Subcutaneous abdominal adipose tissue (tissue), 5 donors: ENCODE results near the gene CRY2.

ENCODE experiments used
- H3K27ac ChIP-seq: one replicate; pipeline ENCODE4 v1.7.0; 2013; ENCODE audit warnings: low read depth, mild to moderate bottlenecking, inconsistent platforms, low read length, moderate library complexity
- H3K27me3 ChIP-seq, 5 donors: one replicate each; pipeline ENCODE4 v1.7.0; 2013; ENCODE audit warnings: low read length in 5 of 5, inconsistent platforms in 1 of 5; ENCODE audit not compliant: control insufficient read depth in 5 of 5, insufficient read depth in 4 of 5
- H3K36me3 ChIP-seq, 5 donors: one replicate each; pipeline ENCODE4 v1.7.0; 2013; ENCODE audit warnings: low read length in 5 of 5; ENCODE audit not compliant: control insufficient read depth in 5 of 5, insufficient read depth in 5 of 5
- H3K4me1 ChIP-seq, 5 donors: one replicate each; pipeline ENCODE4 v1.7.0; 2013; ENCODE audit warnings: low read length in 5 of 5, mild to moderate bottlenecking in 3 of 5, moderate library complexity in 1 of 5; ENCODE audit not compliant: control insufficient read depth in 5 of 5, insufficient read depth in 5 of 5
- H3K4me3 ChIP-seq, 5 donors: one replicate each; pipeline ENCODE4 v1.7.0; 2013; ENCODE audit warnings: low read length in 5 of 5, low read depth in 1 of 5
- H3K9ac ChIP-seq, 5 donors: one replicate each; pipeline ENCODE4 v1.7.0; 2013; ENCODE audit warnings: low read length in 5 of 5, mild to moderate bottlenecking in 4 of 5, moderate library complexity in 3 of 5
- H3K9me3 ChIP-seq, 5 donors: one replicate each; pipeline ENCODE4 v1.7.0; 2013; ENCODE audit warnings: low read length in 5 of 5; ENCODE audit not compliant: control insufficient read depth in 5 of 5
- donor health status: healthy.
- donor health status: healthy.
- donor health status: healthy.
- donor health status: healthy.
- donor health status: healthy.

CRY2 gene

GRCh38 chr11:45885274-45885920 lies 38.1 kb downstream of the CRY2 start, which contains the start of gene MAPK8IP1:
TSS of gene MAPK8IP1 (plus strand) at chr11:45885651. CDS start at chr11:45885821, 170 bp downstream.
- H3K36me3 ChIP-seq: peaks cover 0 to 32% (median 31%) of the 10 kb centered on the region in 5 donors
- H3K9me3 ChIP-seq: no peaks in the 10 kb centered on the region
- no peak within 1 kb of the TSS for H3K27ac ChIP-seq
- H3K4me1 ChIP-seq: peaks cover 0 to 13% (median 10%) of the 10 kb centered on the region in 5 donors
- H3K9ac ChIP-seq: no peak within 1 kb of the TSS
- no peaks in the 10 kb centered on the region for H3K27me3 ChIP-seq
- peak within 1 kb of the TSS; percentile 42 to 62 (median 54) for H3K4me3 ChIP-seq

DNA sequence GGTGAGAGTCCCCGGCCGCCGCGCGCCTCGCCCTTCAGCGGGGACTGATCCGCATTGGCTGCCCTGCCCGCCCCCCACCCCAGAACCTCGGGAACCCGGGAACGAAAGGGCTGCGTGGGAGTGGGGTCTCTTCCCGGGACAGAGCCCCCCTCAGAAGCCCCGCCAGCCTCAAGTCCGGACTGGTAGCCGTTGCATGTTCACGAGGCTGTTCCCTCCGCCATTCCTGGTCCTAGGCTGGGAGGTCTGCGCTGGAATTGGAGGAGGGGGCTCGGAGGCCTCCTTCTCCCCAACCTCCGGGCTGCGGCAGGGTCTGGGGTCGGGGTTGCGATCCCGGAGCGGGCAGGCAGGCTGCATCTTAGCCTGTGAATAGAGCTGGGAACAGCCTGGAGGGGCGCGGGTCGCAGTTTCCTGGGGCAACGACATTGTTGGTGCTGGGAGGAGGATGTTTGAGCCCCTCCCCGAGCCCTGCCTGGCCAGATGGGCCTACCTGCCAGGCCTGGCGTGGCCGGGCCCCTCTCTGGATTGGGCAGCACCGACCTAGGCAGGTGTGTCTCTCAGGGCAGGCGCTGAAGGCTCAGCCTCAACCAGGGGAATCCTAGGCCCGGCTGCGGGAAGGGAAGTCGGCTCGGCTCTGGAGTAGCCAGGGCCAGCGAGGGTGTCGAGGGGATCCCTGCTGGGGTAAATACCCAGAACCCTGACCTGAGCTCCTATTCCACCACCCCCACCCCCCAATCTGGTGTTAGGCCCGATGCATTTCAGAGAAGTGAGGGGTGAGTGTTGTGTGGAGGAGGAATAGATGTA lies 38.8 kb downstream of the CRY2 start:
- peaks cover 0 to 11% (median 10%) of the 10 kb centered on the region in 5 donors for H3K4me1 ChIP-seq
- H3K9me3 ChIP-seq: no peaks in the 10 kb centered on the region
- peaks cover 0 to 25% (median 24%) of the 10 kb centered on the region in 5 donors for H3K36me3 ChIP-seq
- no peak overlapping the region for H3K27ac ChIP-seq
- peak overlapping the region in 4 of 5 donors; percentile 11 to 62 (median 45) for H3K4me3 ChIP-seq
- no peak overlapping the region for H3K9ac ChIP-seq
- no peaks in the 10 kb centered on the region for H3K27me3 ChIP-seq

- Histone ChIP-seq H3K27me3 (no peaks in the 10 kb centered on the region), H3K9me3 (no peaks in the 10 kb centered on the region), H3K36me3 (peaks cover 0 to 16% (median 16%) of the 10 kb centered on the region in 5 donors), H3K9ac (no peak overlapping the region), H3K27ac (no peak overlapping the region), H3K4me1 (peaks cover 0 to 11% (median 10%) of the 10 kb centered on the region in 5 donors), H3K4me3 (no peak overlapping the region)
Observed at GRCh38 chr11:45886816-45887520, 39.7 kb downstream of the CRY2 start.

DNA sequence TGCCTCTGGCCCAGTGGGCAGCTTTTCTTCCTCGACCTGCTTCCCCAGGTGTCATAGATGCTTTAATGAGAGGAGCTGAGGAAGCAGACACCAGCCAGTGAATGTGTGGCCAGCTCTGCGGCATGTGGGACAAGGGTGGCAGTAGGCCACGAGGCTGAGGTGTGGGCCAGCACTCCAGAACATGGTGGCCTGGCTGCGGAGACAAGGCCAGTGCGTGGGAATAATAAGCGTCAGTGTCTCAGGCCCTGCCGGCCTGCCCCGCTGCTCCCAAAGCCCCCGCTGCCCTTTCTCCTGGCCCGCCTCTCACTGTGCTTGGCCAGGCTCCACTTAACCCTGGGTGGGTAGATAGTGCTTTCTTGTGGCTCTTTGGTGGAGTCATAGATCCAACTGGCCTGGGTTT lies 40.3 kb downstream of the CRY2 start:
- H3K9me3 ChIP-seq: no peaks in the 10 kb centered on the region
- H3K36me3 ChIP-seq: peaks cover 0 to 10% (median 9%) of the 10 kb centered on the region in 5 donors
- H3K9ac ChIP-seq: no peak overlapping the region
- H3K4me1 ChIP-seq: peaks cover 0 to 11% (median 10%) of the 10 kb centered on the region in 5 donors
- H3K4me3 ChIP-seq: no peak overlapping the region
- H3K27me3 ChIP-seq: no peaks in the 10 kb centered on the region
- no peak overlapping the region for H3K27ac ChIP-seq

DNA sequence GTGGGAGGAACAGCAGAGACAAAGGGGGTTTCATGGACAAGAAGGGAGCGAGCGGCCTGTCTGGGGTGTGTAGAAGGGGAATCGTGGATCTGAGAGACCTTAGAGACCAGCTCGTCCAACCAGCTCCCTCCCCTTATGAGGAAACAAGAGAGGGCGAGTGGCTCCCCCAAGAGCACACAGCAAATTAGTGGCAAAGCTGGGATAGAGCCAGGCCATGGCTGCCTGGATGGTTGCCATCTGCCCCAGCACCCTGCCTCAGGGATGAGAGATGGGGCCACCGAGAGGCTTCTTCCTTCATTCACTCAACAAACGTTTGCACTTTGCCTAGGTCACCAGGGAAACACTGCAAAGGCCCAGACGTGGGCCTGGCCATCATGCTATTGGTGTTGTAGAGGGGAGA lies 42.3 kb downstream of the CRY2 start:
- peaks cover 0 to 6% (median 3%) of the 10 kb centered on the region in 5 donors for H3K27me3 ChIP-seq
- no peaks in the 10 kb centered on the region for H3K9me3 ChIP-seq
- H3K36me3 ChIP-seq: no peaks in the 10 kb centered on the region
- H3K9ac ChIP-seq: no peak overlapping the region
- no peak overlapping the region for H3K27ac ChIP-seq
- H3K4me1 ChIP-seq: peaks cover 0 to 11% (median 10%) of the 10 kb centered on the region in 5 donors
- no peak overlapping the region for H3K4me3 ChIP-seq

GRCh38 chr11:45889966-45890365 lies 42.7 kb downstream of the CRY2 start:
- no peaks in the 10 kb centered on the region for H3K36me3 ChIP-seq
- no peaks in the 10 kb centered on the region for H3K9me3 ChIP-seq
- H3K4me1 ChIP-seq: peaks cover 0 to 10% (median 7%) of the 10 kb centered on the region in 5 donors
- no peak overlapping the region for H3K9ac ChIP-seq
- no peak overlapping the region for H3K4me3 ChIP-seq
- H3K27me3 ChIP-seq: peaks cover 0 to 10% (median 3%) of the 10 kb centered on the region in 5 donors
- no peak overlapping the region for H3K27ac ChIP-seq

DNA sequence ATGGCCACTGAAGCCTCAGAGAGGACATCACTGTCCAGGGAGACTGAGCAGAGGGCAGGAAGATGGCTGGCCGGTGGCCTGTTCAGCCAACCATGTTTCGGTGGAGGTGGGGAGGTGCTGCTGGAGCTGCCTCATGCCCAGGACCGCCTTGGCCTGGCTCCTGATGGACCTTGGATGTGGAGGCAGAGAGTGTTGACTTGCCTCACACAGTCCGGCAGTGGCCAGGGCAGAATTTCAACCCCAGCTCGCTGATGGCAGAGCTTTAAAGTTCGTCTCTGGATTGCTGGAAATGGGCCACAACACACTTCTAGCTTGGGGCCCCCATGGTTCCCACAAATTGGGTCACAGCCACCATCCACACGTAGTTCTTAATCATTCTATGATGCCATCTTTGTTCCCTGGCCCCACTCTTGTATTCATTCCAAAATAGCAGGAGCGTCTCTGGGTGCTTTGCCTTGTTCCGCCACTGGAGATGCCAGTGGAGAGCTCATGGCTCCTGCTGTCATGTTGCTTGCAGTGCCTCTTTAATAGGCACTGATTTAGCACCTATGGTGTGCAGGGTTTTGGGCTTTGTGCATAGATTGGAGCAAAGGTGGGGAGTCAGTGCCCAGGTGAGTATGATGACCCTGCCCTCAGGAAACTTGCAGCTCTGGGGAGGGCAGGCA lies 43.7 kb downstream of the CRY2 start:
- no peak overlapping the region for H3K27ac ChIP-seq
- peaks cover 0 to 1% (median 0%) of the 10 kb centered on the region in 5 donors for H3K4me1 ChIP-seq
- H3K9me3 ChIP-seq: no peaks in the 10 kb centered on the region
- peaks cover 0 to 10% (median 3%) of the 10 kb centered on the region in 5 donors for H3K27me3 ChIP-seq
- no peaks in the 10 kb centered on the region for H3K36me3 ChIP-seq
- H3K9ac ChIP-seq: no peak overlapping the region
- no peak overlapping the region for H3K4me3 ChIP-seq

GRCh38 chr11:45892856-45893255 lies 45.6 kb downstream of the CRY2 start:
- Histone ChIP-seq H3K27ac (no peak overlapping the region), H3K27me3 (peaks cover 0 to 14% (median 7%) of the 10 kb centered on the region in 5 donors), H3K4me3 (no peak overlapping the region), H3K36me3 (no peaks in the 10 kb centered on the region), H3K9me3 (no peaks in the 10 kb centered on the region), H3K9ac (no peak overlapping the region), H3K4me1 (no peaks in the 10 kb centered on the region)

GRCh38 chr11:45894555-45895247 lies 47.4 kb downstream of the CRY2 start:
- Histone ChIP-seq H3K4me3 (no peak overlapping the region), H3K27ac (no peak overlapping the region), H3K27me3 (peaks cover 0 to 21% (median 10%) of the 10 kb centered on the region in 5 donors), H3K9me3 (no peaks in the 10 kb centered on the region), H3K4me1 (peaks cover 0 to 14% (median 10%) of the 10 kb centered on the region in 5 donors), H3K9ac (no peak overlapping the region), H3K36me3 (no peaks in the 10 kb centered on the region)
